Fibroblast of lung (primary cell): ENCODE results near the gene RBAK.

Source experiments
- EZH2 ChIP-seq: IDR thresholded peaks from 2 replicates; pipeline ENCODE4 v1.5.1; 2012; ENCODE audit warnings: low read length, control low read depth, mild to moderate bottlenecking; ENCODE audit errors: missing control alignments
- TF ChIP-seq, protein P1 (sequence below), 2 donors: IDR thresholded peaks in 1 of 2; conservative IDR thresholded peaks in 1 of 2; 1 replicate in 1 of 2; 2 replicates in 1 of 2; pipeline ENCODE4 v1.5.1; 2011 to 2012; ENCODE audit warnings: low read length in 2 of 2, control low read depth in 1 of 2, inconsistent platforms in 1 of 2, low read depth in 1 of 2, mild to moderate bottlenecking in 1 of 2

DNA sequence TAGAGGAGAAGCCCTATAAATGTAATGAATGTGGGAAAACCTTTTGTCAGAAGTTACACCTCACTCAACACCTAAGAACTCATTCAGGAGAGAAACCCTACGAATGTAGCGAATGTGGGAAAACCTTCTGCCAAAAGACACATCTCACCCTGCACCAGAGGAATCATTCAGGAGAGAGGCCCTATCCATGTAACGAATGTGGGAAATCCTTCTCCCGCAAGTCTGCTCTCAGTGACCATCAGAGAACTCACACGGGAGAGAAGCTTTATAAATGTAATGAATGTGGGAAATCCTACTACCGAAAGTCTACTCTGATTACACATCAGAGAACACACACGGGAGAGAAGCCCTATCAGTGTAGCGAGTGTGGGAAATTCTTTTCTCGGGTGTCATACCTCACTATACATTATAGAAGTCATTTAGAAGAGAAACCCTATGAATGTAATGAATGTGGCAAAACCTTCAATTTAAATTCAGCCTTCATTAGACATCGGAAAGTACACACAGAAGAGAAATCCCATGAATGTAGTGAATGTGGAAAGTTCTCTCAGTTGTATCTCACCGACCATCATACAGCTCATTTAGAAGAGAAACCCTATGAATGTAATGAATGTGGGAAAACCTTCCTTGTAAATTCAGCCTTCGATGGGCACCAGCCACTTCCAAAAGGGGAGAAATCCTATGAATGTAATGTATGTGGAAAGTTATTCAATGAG is 18.9 kb downstream of the RBAK start:
- TF ChIP-seq, protein P1, sequence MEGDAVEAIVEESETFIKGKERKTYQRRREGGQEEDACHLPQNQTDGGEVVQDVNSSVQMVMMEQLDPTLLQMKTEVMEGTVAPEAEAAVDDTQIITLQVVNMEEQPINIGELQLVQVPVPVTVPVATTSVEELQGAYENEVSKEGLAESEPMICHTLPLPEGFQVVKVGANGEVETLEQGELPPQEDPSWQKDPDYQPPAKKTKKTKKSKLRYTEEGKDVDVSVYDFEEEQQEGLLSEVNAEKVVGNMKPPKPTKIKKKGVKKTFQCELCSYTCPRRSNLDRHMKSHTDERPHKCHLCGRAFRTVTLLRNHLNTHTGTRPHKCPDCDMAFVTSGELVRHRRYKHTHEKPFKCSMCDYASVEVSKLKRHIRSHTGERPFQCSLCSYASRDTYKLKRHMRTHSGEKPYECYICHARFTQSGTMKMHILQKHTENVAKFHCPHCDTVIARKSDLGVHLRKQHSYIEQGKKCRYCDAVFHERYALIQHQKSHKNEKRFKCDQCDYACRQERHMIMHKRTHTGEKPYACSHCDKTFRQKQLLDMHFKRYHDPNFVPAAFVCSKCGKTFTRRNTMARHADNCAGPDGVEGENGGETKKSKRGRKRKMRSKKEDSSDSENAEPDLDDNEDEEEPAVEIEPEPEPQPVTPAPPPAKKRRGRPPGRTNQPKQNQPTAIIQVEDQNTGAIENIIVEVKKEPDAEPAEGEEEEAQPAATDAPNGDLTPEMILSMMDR (conservative IDR thresholded peaks at IDR 0.05 in 1 of 2, IDR thresholded peaks at IDR 0.05 in 1 of 2; ENCODE audit: low read depth in 1 of 2, low read length in 2 of 2) = no peak
- no peak for TF ChIP-seq EZH2
